HG03469 (cell line): ENCODE results near the gene PDIA6.

Experiments used
- ATAC-seq: cut with Tn5 transposase; IDR thresholded peaks from one replicate; pipeline ENCODE4 v1.9.1; 2021; ENCODE audit warnings: mild to moderate bottlenecking, moderate library complexity, moderate number of reproducible peaks; ENCODE audit not compliant: unreplicated experiment

PDIA6 gene

GRCh38 chr2:10765461-10765860, 47.1 kb downstream of the PDIA6 start:
- no peak for ATAC-seq

- no peak for ATAC-seq
Observed at GRCh38 chr2:10764896-10765295, 47.7 kb downstream of the PDIA6 start.

- ATAC-seq, result no peak
Observed at GRCh38 chr2:10764096-10764785, 48.3 kb downstream of the PDIA6 start.

GRCh38 chr2:10763461-10763800, 49.2 kb downstream of the PDIA6 start:
- no peak for ATAC-seq

- no peak for ATAC-seq
Observed at GRCh38 chr2:10762651-10763460, 49.7 kb downstream of the PDIA6 start.

- ATAC-seq, result no peak
Observed at GRCh38 chr2:10761591-10761990, 51.0 kb downstream of the PDIA6 start.

GRCh38 chr2:10760794-10761504, 51.6 kb downstream of the PDIA6 start:
- no peak for ATAC-seq

- ATAC-seq, result no peak
Observed at GRCh38 chr2:10759151-10759714, 53.4 kb downstream of the PDIA6 start.

- no peak for ATAC-seq
Observed at GRCh38 chr2:10757814-10758286, 54.7 kb downstream of the PDIA6 start.

- no peak for ATAC-seq
Observed at GRCh38 chr2:10755621-10756020, 57.0 kb downstream of the PDIA6 start.

- no peak for ATAC-seq
Observed at GRCh38 chr2:10753876-10754275, 58.7 kb downstream of the PDIA6 start.

GRCh38 chr2:10753156-10753555, 59.4 kb downstream of the PDIA6 start:
- no peak for ATAC-seq

- ATAC-seq, result no peak
Observed at GRCh38 chr2:10752236-10752635, 60.3 kb downstream of the PDIA6 start.

- ATAC-seq, result no peak
Observed at GRCh38 chr2:10750610-10751009, 62.0 kb downstream of the PDIA6 start.

- ATAC-seq, result no peak
Observed at GRCh38 chr2:10742666-10743065, 69.9 kb downstream of the PDIA6 start.

GRCh38 chr2:10741139-10741538, 71.4 kb downstream of the PDIA6 start:
- ATAC-seq, result no peak

GRCh38 chr2:10740226-10740625, 72.4 kb downstream of the PDIA6 start:
- ATAC-seq, result no peak

- ATAC-seq, result no peak
Observed at GRCh38 chr2:10738192-10738591, 74.4 kb downstream of the PDIA6 start.

GRCh38 chr2:10733980-10734379, 78.6 kb downstream of the PDIA6 start:
- ATAC-seq, result no peak

- ATAC-seq, result no peak
Observed at GRCh38 chr2:10733566-10733925, 79.0 kb downstream of the PDIA6 start.
